K562 (cell line): ENCODE data around the gene KLK15. TPM values are rescaled to one million over a fixed set of nuclear protein-coding genes. Genes with fewer than 3 reads are reported as not detected.

Experiments used
- CEBPB ChIP-seq: fragments of 450-650 bp; IDR thresholded peaks from 2 replicates; pipeline ENCODE4 v1.6.1; 2016; ENCODE audit warnings: missing genetic modification characterization, missing compliant biosample characterization
- HEY1 ChIP-seq: fragments of 250-450 bp; sonication (Bioruptor Pico); IDR thresholded peaks from 2 replicates; pipeline ENCODE4 v1.5.0; 2020; ENCODE audit warnings: mild to moderate bottlenecking, moderate library complexity, borderline replicate concordance
- SMARCC2 ChIP-seq: fragments of 450-650 bp; IDR thresholded peaks from 2 replicates; pipeline ENCODE4 v1.6.1; 2017; ENCODE audit warnings: antibody characterized with exemption, moderate library complexity, mild to moderate bottlenecking, low read depth
- SNRNP70 ChIP-seq: fragments of 200-400 bp; formaldehyde crosslinking; optimal IDR thresholded peaks from 2 replicates; pipeline ENCODE3; 2017; ENCODE audit warnings: low read depth, low read length
- ZBTB8A ChIP-seq: fragments of 450-650 bp; IDR thresholded peaks from 2 replicates; pipeline ENCODE4 v1.6.1; 2018; ENCODE audit warnings: mild to moderate bottlenecking, moderate library complexity; ENCODE audit not compliant: partially characterized antibody
- ZFP1 ChIP-seq: fragments of 450-650 bp; formaldehyde crosslinking; IDR thresholded peaks from 2 replicates; pipeline ENCODE4 v1.4.0; 2020; ENCODE audit warnings: mild to moderate bottlenecking, mixed read lengths
- ZNF551 ChIP-seq: fragments of 250-450 bp; sonication (Bioruptor Pico); IDR thresholded peaks from 2 replicates; pipeline ENCODE4 v1.5.0; 2021; ENCODE audit warnings: mild to moderate bottlenecking, moderate library complexity
- ZNF561 ChIP-seq: fragments of 450-650 bp; formaldehyde crosslinking; conservative IDR thresholded peaks from 2 replicates; pipeline ENCODE4 v1.4.0; 2020; ENCODE audit warnings: mild to moderate bottlenecking, moderate library complexity
- polyA plus RNA-seq, 8 experiments: library from polyadenylated mRNA; depleted of rRNA in 4 of 8; stranded (reverse) in 5 of 8; unstranded in 3 of 8; fragments of >200 nt; fragmentation: Nextera tagmentation in 2 of 8; fragmentation: Illumina TruSeq in 1 of 8; extraction: Ambion mirVana in 2 of 8; extraction: Trizol in 1 of 8; gene quantifications; 2 replicates each; pipeline versions ENCODE4 v1.2.1 to v1.2.3, GENCODE V29; 2011 to 2014; ENCODE audit warnings: inconsistent platforms in 1 of 8, missing spikeins in 1 of 8
- total RNA-seq, 7 experiments: library from RNA; depleted of rRNA in 6 of 7; stranded (reverse); fragments of >200 nt in 6 of 7; fragmentation: Illumina TruSeq in 2 of 7; extraction: Trizol in 2 of 7; gene quantifications; 2 replicates each; pipeline versions ENCODE4 v1.2.1 to v1.2.3, GENCODE V29; 2011 to 2021; ENCODE audit warnings: low replicate concordance in 1 of 7
- TF ChIP-seq, protein P1 (sequence below), 2 experiments: IDR thresholded peaks; 2 replicates each; pipeline ENCODE4 v1.6.1; 2012; ENCODE audit warnings: improper control_type of control experiment in 2 of 2, low read depth in 2 of 2, low read length in 2 of 2, borderline replicate concordance in 1 of 2
- TF ChIP-seq, protein P2 (sequence below): fragments of 200-600 bp; sonication (generic); IDR thresholded peaks from one replicate; pipeline ENCODE4 v1.6.1; 2012; ENCODE audit warnings: mild to moderate bottlenecking, low read depth, low read length, inconsistent platforms
- TF ChIP-seq, protein P3 (sequence below), 3 experiments: IDR thresholded peaks in 2 of 3; conservative IDR thresholded peaks in 1 of 3; 2 replicates each; pipeline ENCODE4 v1.5.1; 2011 to 2012; ENCODE audit warnings: low read length in 3 of 3, mild to moderate bottlenecking in 3 of 3, control low read depth in 2 of 3, improper control_type of control experiment in 1 of 3, inconsistent platforms in 1 of 3, low read depth in 1 of 3, mixed read lengths in 1 of 3, moderate library complexity in 1 of 3; ENCODE audit not compliant: insufficient read depth in 2 of 3

KLK15 gene
- total and polyA plus RNA-seq, 9 of the 15 experiments (the other 6 are each of a cell fraction or from before 2014, with no cell fraction given): not detected

- TF ChIP-seq, protein P1, sequence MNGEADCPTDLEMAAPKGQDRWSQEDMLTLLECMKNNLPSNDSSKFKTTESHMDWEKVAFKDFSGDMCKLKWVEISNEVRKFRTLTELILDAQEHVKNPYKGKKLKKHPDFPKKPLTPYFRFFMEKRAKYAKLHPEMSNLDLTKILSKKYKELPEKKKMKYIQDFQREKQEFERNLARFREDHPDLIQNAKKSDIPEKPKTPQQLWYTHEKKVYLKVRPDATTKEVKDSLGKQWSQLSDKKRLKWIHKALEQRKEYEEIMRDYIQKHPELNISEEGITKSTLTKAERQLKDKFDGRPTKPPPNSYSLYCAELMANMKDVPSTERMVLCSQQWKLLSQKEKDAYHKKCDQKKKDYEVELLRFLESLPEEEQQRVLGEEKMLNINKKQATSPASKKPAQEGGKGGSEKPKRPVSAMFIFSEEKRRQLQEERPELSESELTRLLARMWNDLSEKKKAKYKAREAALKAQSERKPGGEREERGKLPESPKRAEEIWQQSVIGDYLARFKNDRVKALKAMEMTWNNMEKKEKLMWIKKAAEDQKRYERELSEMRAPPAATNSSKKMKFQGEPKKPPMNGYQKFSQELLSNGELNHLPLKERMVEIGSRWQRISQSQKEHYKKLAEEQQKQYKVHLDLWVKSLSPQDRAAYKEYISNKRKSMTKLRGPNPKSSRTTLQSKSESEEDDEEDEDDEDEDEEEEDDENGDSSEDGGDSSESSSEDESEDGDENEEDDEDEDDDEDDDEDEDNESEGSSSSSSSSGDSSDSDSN (IDR thresholded peaks at IDR 0.05; ENCODE audit: borderline replicate concordance in 1 of 2, low read depth in 2 of 2, low read length in 2 of 2): no peak
- TF ChIP-seq HEY1 (CRISPR knock-in tag): no peak
- no peak for TF ChIP-seq SMARCC2
- TF ChIP-seq, protein P2, sequence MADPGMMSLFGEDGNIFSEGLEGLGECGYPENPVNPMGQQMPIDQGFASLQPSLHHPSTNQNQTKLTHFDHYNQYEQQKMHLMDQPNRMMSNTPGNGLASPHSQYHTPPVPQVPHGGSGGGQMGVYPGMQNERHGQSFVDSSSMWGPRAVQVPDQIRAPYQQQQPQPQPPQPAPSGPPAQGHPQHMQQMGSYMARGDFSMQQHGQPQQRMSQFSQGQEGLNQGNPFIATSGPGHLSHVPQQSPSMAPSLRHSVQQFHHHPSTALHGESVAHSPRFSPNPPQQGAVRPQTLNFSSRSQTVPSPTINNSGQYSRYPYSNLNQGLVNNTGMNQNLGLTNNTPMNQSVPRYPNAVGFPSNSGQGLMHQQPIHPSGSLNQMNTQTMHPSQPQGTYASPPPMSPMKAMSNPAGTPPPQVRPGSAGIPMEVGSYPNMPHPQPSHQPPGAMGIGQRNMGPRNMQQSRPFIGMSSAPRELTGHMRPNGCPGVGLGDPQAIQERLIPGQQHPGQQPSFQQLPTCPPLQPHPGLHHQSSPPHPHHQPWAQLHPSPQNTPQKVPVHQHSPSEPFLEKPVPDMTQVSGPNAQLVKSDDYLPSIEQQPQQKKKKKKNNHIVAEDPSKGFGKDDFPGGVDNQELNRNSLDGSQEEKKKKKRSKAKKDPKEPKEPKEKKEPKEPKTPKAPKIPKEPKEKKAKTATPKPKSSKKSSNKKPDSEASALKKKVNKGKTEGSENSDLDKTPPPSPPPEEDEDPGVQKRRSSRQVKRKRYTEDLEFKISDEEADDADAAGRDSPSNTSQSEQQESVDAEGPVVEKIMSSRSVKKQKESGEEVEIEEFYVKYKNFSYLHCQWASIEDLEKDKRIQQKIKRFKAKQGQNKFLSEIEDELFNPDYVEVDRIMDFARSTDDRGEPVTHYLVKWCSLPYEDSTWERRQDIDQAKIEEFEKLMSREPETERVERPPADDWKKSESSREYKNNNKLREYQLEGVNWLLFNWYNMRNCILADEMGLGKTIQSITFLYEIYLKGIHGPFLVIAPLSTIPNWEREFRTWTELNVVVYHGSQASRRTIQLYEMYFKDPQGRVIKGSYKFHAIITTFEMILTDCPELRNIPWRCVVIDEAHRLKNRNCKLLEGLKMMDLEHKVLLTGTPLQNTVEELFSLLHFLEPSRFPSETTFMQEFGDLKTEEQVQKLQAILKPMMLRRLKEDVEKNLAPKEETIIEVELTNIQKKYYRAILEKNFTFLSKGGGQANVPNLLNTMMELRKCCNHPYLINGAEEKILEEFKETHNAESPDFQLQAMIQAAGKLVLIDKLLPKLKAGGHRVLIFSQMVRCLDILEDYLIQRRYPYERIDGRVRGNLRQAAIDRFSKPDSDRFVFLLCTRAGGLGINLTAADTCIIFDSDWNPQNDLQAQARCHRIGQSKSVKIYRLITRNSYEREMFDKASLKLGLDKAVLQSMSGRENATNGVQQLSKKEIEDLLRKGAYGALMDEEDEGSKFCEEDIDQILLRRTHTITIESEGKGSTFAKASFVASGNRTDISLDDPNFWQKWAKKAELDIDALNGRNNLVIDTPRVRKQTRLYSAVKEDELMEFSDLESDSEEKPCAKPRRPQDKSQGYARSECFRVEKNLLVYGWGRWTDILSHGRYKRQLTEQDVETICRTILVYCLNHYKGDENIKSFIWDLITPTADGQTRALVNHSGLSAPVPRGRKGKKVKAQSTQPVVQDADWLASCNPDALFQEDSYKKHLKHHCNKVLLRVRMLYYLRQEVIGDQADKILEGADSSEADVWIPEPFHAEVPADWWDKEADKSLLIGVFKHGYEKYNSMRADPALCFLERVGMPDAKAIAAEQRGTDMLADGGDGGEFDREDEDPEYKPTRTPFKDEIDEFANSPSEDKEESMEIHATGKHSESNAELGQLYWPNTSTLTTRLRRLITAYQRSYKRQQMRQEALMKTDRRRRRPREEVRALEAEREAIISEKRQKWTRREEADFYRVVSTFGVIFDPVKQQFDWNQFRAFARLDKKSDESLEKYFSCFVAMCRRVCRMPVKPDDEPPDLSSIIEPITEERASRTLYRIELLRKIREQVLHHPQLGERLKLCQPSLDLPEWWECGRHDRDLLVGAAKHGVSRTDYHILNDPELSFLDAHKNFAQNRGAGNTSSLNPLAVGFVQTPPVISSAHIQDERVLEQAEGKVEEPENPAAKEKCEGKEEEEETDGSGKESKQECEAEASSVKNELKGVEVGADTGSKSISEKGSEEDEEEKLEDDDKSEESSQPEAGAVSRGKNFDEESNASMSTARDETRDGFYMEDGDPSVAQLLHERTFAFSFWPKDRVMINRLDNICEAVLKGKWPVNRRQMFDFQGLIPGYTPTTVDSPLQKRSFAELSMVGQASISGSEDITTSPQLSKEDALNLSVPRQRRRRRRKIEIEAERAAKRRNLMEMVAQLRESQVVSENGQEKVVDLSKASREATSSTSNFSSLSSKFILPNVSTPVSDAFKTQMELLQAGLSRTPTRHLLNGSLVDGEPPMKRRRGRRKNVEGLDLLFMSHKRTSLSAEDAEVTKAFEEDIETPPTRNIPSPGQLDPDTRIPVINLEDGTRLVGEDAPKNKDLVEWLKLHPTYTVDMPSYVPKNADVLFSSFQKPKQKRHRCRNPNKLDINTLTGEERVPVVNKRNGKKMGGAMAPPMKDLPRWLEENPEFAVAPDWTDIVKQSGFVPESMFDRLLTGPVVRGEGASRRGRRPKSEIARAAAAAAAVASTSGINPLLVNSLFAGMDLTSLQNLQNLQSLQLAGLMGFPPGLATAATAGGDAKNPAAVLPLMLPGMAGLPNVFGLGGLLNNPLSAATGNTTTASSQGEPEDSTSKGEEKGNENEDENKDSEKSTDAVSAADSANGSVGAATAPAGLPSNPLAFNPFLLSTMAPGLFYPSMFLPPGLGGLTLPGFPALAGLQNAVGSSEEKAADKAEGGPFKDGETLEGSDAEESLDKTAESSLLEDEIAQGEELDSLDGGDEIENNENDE: peak; percentile 57
- TF ChIP-seq ZNF561: no peak
- TF ChIP-seq ZFP1 (CRISPR knock-in tag): no peak
- TF ChIP-seq CEBPB (tag): no peak
- 0 out of 2 replicates have a peak, but pooled peaks have one; percentile 12 for TF ChIP-seq ZNF551 (CRISPR knock-in tag)
- TF ChIP-seq SNRNP70: peak; percentile 71
- TF ChIP-seq ZBTB8A: no peak
- TF ChIP-seq, protein P3, sequence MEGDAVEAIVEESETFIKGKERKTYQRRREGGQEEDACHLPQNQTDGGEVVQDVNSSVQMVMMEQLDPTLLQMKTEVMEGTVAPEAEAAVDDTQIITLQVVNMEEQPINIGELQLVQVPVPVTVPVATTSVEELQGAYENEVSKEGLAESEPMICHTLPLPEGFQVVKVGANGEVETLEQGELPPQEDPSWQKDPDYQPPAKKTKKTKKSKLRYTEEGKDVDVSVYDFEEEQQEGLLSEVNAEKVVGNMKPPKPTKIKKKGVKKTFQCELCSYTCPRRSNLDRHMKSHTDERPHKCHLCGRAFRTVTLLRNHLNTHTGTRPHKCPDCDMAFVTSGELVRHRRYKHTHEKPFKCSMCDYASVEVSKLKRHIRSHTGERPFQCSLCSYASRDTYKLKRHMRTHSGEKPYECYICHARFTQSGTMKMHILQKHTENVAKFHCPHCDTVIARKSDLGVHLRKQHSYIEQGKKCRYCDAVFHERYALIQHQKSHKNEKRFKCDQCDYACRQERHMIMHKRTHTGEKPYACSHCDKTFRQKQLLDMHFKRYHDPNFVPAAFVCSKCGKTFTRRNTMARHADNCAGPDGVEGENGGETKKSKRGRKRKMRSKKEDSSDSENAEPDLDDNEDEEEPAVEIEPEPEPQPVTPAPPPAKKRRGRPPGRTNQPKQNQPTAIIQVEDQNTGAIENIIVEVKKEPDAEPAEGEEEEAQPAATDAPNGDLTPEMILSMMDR (IDR thresholded peaks at IDR 0.05 in 2 of 3, conservative IDR thresholded peaks at IDR 0.05 in 1 of 3; ENCODE audit: insufficient read depth in 2 of 3, low read depth in 1 of 3, low read length in 3 of 3): peak; percentile 8 to 41 (median 30); a peak in 3 of 6 replicates
Measured at GRCh38 chr19:50794876-50795663, 38.3 kb downstream of the KLK15 start (continued).
